Muscle of back (tissue), 11 donors: ENCODE results near the gene HACL1. TPM values are rescaled to one million over a fixed set of nuclear protein-coding genes. Genes with fewer than 3 reads are reported as not detected.
A peak's percentile ranks its signal among the peaks of the same experiment; 100 is the strongest.
"Not testable (repeated sequence)": the region's sequence is repeated elsewhere in the genome, so short reads cannot be mapped to it uniquely, and the experiment has no call there.

Source experiments
- DNase-seq, 3 donors: peaks; one replicate each; pipeline versions ENCODE4 v3.0.0 to v3.0.0-alpha.2; 2013
- polyA plus RNA-seq, 10 donors: library from polyadenylated mRNA; unstranded; fragments of 120-200 nt; gene quantifications; one replicate each; pipeline ENCODE4 v1.2.1, GENCODE V29; 2013; ENCODE audit not compliant: insufficient read length in 10 of 10

Gene HACL1
- polyA plus RNA-seq, 10 donors: 6.8 to 11.0 (median 8.1) TPM

GRCh38 chr3:15581471-15582394 lies 19.6 kb downstream of the HACL1 start:
- no peak for DNase-seq

GRCh38 chr3:15579051-15579450 lies 22.3 kb downstream of the HACL1 start:
- DNase-seq: peak; percentile 22 to 56 (median 38)

GRCh38 chr3:15578289-15578867 lies 23.0 kb downstream of the HACL1 start:
- DNase-seq: peak in 2 of 3 donors; percentile 25 to 54

- no peak for DNase-seq
These were observed 24.9 kb downstream of the HACL1 start for GRCh38 chr3:15576475-15576874.

- DNase-seq: no peak
These were observed 25.9 kb downstream of the HACL1 start for GRCh38 chr3:15575446-15575845.

GRCh38 chr3:15572138-15572537 lies 29.2 kb downstream of the HACL1 start:
- no peak for DNase-seq

- no peak for DNase-seq
These were observed 38.2 kb downstream of the HACL1 start for GRCh38 chr3:15563190-15563589.

GRCh38 chr3:15562560-15562959 lies 38.8 kb downstream of the HACL1 start:
- no peak for DNase-seq

GRCh38 chr3:15558581-15558980 lies 42.8 kb downstream of the HACL1 start:
- DNase-seq: no peak

- peak; percentile 54 to 80 (median 61) for DNase-seq
These were observed 43.8 kb downstream of the HACL1 start for GRCh38 chr3:15557511-15557946.

- peak in 1 of 3 donors; percentile 12 for DNase-seq
These were observed 44.9 kb downstream of the HACL1 start for GRCh38 chr3:15556512-15556911.

- DNase-seq: no peak
These were observed 47.6 kb downstream of the HACL1 start for GRCh38 chr3:15553749-15554148.

GRCh38 chr3:15551902-15552301 lies 49.5 kb downstream of the HACL1 start:
- DNase-seq: no peak

- no peak for DNase-seq
These were observed 51.5 kb downstream of the HACL1 start for GRCh38 chr3:15549846-15550245.

GRCh38 chr3:15542614-15543013 lies 58.8 kb downstream of the HACL1 start:
- no peak for DNase-seq

GRCh38 chr3:15541371-15541770 lies 60.0 kb downstream of the HACL1 start:
- no peak for DNase-seq

GRCh38 chr3:15539066-15539465 lies 62.3 kb downstream of the HACL1 start:
- DNase-seq: no peak

- no peak for DNase-seq
These were observed 63.0 kb downstream of the HACL1 start for GRCh38 chr3:15538345-15538744.

- no peak for DNase-seq
These were observed 64.5 kb downstream of the HACL1 start for GRCh38 chr3:15536856-15537255.

GRCh38 chr3:15535732-15536131 lies 65.6 kb downstream of the HACL1 start:
- DNase-seq: no peak

GRCh38 chr3:15532614-15533013 lies 68.8 kb downstream of the HACL1 start:
- DNase-seq: not testable (repeated sequence)

- DNase-seq: no peak
These were observed 70.0 kb downstream of the HACL1 start for GRCh38 chr3:15531346-15531745.

GRCh38 chr3:15528854-15529537 lies 72.4 kb downstream of the HACL1 start:
- no peak for DNase-seq
